Measurements from ENCODE around the gene KIF5A.
"Not testable (repeated sequence)": the region's sequence is repeated elsewhere in the genome, so short reads cannot be mapped to it uniquely, and the experiment has no call there.

The KIF5A gene

GRCh38 chr12:57558864-57559263 lies 9.0 kb downstream of the KIF5A start:
- DNase-seq, result no peak

GRCh38 chr12:57560516-57560915 lies 10.7 kb downstream of the KIF5A start:
- DNase-seq, result no peak

- DNase-seq, result not testable (repeated sequence)
Measured at GRCh38 chr12:57561117-57561516, 11.3 kb downstream of the KIF5A start.

GRCh38 chr12:57563358-57563757 lies 13.5 kb downstream of the KIF5A start:
- no peak for DNase-seq

GRCh38 chr12:57564178-57564740 lies 14.4 kb downstream of the KIF5A start:
- DNase-seq, result no peak

GRCh38 chr12:57568838-57569237 lies 19.0 kb downstream of the KIF5A start:
- DNase-seq, result no peak

GRCh38 chr12:57569858-57570257 lies 20.0 kb downstream of the KIF5A start:
- DNase-seq, result no peak

- DNase-seq, result not testable (repeated sequence)
Measured at GRCh38 chr12:57570438-57570837, 20.6 kb downstream of the KIF5A start.

GRCh38 chr12:57571926-57572762 lies 22.3 kb downstream of the KIF5A start:
- DNase-seq, result no peak

- DNase-seq, result no peak
Measured at GRCh38 chr12:57574795-57575194, 25.0 kb downstream of the KIF5A start.

- no peak for DNase-seq
Measured at GRCh38 chr12:57575771-57576612, 26.1 kb downstream of the KIF5A start.

- no peak for DNase-seq
Measured at GRCh38 chr12:57576613-57577160, 26.8 kb downstream of the KIF5A start.

- DNase-seq, result no peak
Measured at GRCh38 chr12:57577981-57578758, 28.3 kb downstream of the KIF5A start.

GRCh38 chr12:57579011-57579410 lies 29.2 kb downstream of the KIF5A start:
- no peak for DNase-seq

- DNase-seq, result no peak
Measured at GRCh38 chr12:57579677-57580465, 30.0 kb downstream of the KIF5A start.

- DNase-seq, result no peak
Measured at GRCh38 chr12:57580466-57580795, 30.6 kb downstream of the KIF5A start.

- no peak for DNase-seq
Measured at GRCh38 chr12:57581802-57582201, 32.0 kb downstream of the KIF5A start.

GRCh38 chr12:57582440-57582839 lies 32.6 kb downstream of the KIF5A start:
- DNase-seq, result no peak

GRCh38 chr12:57583008-57583831 lies 33.4 kb downstream of the KIF5A start:
- DNase-seq, result peak; percentile 72

- DNase-seq, result no peak
Measured at GRCh38 chr12:57584050-57584449, 34.2 kb downstream of the KIF5A start.

GRCh38 chr12:57584690-57585089 lies 34.8 kb downstream of the KIF5A start:
- no peak for DNase-seq
